Trophoblast cell (in vitro differentiated cells and primary cell): Measurements from ENCODE around the gene SLC12A4.

Source experiments
- DNase-seq, 2 donors: peaks; one replicate each; pipeline ENCODE4 v3.0.0-alpha.2; 2016
- H2AFZ ChIP-seq: 2 replicates; pipeline ENCODE4 v1.6.1; 2013; ENCODE audit warnings: low read length, moderate library complexity, mild to moderate bottlenecking; ENCODE audit not compliant: insufficient read depth, poor library complexity
- H2AK5ac ChIP-seq: 2 replicates; pipeline ENCODE4 v1.6.1; 2013; ENCODE audit warnings: mild to moderate bottlenecking, low read length
- H2BK120ac ChIP-seq: 2 replicates; pipeline ENCODE4 v1.6.1; 2013; ENCODE audit warnings: low read length, mild to moderate bottlenecking, moderate library complexity; ENCODE audit not compliant: insufficient read depth, poor library complexity
- H2BK12ac ChIP-seq: 2 replicates; pipeline ENCODE4 v1.6.1; 2013; ENCODE audit warnings: mild to moderate bottlenecking, low read length, moderate library complexity
- H2BK5ac ChIP-seq: 2 replicates; pipeline ENCODE4 v1.6.1; 2013; ENCODE audit warnings: low read length, low read depth, moderate library complexity, mild to moderate bottlenecking; ENCODE audit not compliant: poor library complexity
- H3K14ac ChIP-seq: 2 replicates; pipeline ENCODE4 v1.6.1; 2013; ENCODE audit warnings: mild to moderate bottlenecking, low read length
- H3K18ac ChIP-seq: 2 replicates; pipeline ENCODE4 v1.6.1; 2013; ENCODE audit warnings: mild to moderate bottlenecking, low read length
- H3K23ac ChIP-seq: 2 replicates; pipeline ENCODE4 v1.6.1; 2013; ENCODE audit warnings: low read length
- H3K27ac ChIP-seq: 2 replicates; pipeline ENCODE4 v1.5.1; 2013; ENCODE audit warnings: low read depth, mild to moderate bottlenecking, inconsistent platforms, low read length, moderate library complexity
- H3K27me3 ChIP-seq: 2 replicates; pipeline ENCODE4 v1.6.1; 2013; ENCODE audit warnings: inconsistent platforms, mild to moderate bottlenecking, low read length, moderate library complexity; ENCODE audit not compliant: insufficient read depth
- H3K36me3 ChIP-seq, 2 experiments: 1 replicate in 1 of 2; 2 replicates in 1 of 2; pipeline ENCODE4 v1.6.1; 2013; ENCODE audit warnings: low read length in 2 of 2, mild to moderate bottlenecking in 2 of 2, moderate library complexity in 1 of 2; ENCODE audit not compliant: insufficient read depth in 2 of 2, control insufficient read depth in 1 of 2
- H3K4ac ChIP-seq: 2 replicates; pipeline ENCODE4 v1.6.1; 2013; ENCODE audit warnings: low read depth, mild to moderate bottlenecking, low read length, moderate library complexity
- H3K4me1 ChIP-seq, 2 experiments: 1 replicate in 1 of 2; 2 replicates in 1 of 2; pipeline ENCODE4 v1.6.1; 2013; ENCODE audit warnings: low read length in 2 of 2, mild to moderate bottlenecking in 2 of 2, moderate library complexity in 1 of 2; ENCODE audit not compliant: insufficient read depth in 2 of 2, control insufficient read depth in 1 of 2
- H3K4me2 ChIP-seq: 2 replicates; pipeline ENCODE4 v1.6.1; 2013; ENCODE audit warnings: inconsistent platforms, mild to moderate bottlenecking, low read length, moderate library complexity
- H3K4me3 ChIP-seq: 2 replicates; pipeline ENCODE4 v1.5.1; 2013; ENCODE audit warnings: mild to moderate bottlenecking, low read depth, low read length, inconsistent platforms
- H3K79me1 ChIP-seq: one replicate; pipeline ENCODE4 v1.6.1; 2013; ENCODE audit warnings: low read length
- H3K79me2 ChIP-seq: 2 replicates; pipeline ENCODE4 v1.6.1; 2013; ENCODE audit warnings: low read length, mild to moderate bottlenecking; ENCODE audit not compliant: control insufficient read depth, insufficient read depth, poor library complexity
- H3K9ac ChIP-seq: 2 replicates; pipeline ENCODE4 v1.6.1; 2013; ENCODE audit warnings: mild to moderate bottlenecking, low read length
- H3K9me3 ChIP-seq: 2 replicates; pipeline ENCODE4 v1.6.1; 2013; ENCODE audit warnings: low read depth, mild to moderate bottlenecking, control low read depth, inconsistent platforms, low read length; ENCODE audit not compliant: insufficient read depth
- H4K12ac ChIP-seq: 2 replicates; pipeline ENCODE4 v1.6.1; 2013; ENCODE audit warnings: low read depth, mild to moderate bottlenecking, low read length, moderate library complexity
- H4K8ac ChIP-seq: 2 replicates; pipeline ENCODE4 v1.6.1; 2013; ENCODE audit warnings: low read depth, mild to moderate bottlenecking, low read length, moderate library complexity
- H4K91ac ChIP-seq: one replicate; pipeline ENCODE4 v1.6.1; 2013; ENCODE audit warnings: low read depth, mild to moderate bottlenecking, low read length, moderate library complexity
- WGBS: extraction: QIAGEN DNeasy Blood & Tissue Kit; methylation state at CpG from one replicate; pipeline ENCODE4 v1.1.7; 2013; ENCODE audit warnings: missing lambda C conversion rate; ENCODE audit not compliant: insufficient read length, insufficient coverage; ENCODE audit errors: extremely low coverage; 5-methylcytosine and 5-hydroxymethylcytosine counted together

Gene SLC12A4

GRCh38 chr16:67987460-67988160 is 19.2 kb upstream of the SLC12A4 start:
- DNase-seq: no peak
- no CpG with 5 or more reads among the region's 11 CpGs for WGBS
- no peak overlapping the region for H3K14ac ChIP-seq

DNA sequence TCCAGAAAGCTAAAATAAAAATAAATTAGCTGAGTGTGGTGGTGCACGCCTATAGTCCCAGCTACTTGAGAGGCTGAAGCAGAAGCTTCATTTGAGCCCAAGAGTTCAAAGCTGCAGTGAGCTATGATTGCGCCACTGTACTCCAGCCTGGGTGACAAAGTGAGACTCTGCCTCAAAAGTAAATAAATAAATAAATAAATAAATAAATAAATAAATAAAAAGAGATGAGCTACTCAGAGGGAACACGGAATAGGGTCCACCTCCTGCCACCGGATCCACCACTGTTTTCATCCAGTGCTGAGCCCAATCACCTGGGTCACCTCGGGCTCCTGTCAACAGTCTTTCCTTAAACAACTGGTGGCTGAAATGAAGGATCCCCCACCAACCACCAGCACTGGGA is 18.5 kb upstream of the SLC12A4 start:
- Histone ChIP-seq H3K9ac (no peak overlapping the region), H4K12ac (no peak overlapping the region), H3K14ac (no peak overlapping the region), H2BK5ac (no peak overlapping the region), H2AK5ac (no peak overlapping the region), H3K23ac (no peak overlapping the region), H3K27me3 (no peaks in the 10 kb centered on the region), H2AFZ (no peak overlapping the region), H3K4me3 (no peak overlapping the region), H3K36me3 (no peaks in the 10 kb centered on the region), H4K91ac (no peak overlapping the region), H3K79me2 (no peaks in the 10 kb centered on the region), H3K9me3 (no peaks in the 10 kb centered on the region), H2BK12ac (no peak overlapping the region), H3K4ac (no peak overlapping the region), H3K27ac (no peak overlapping the region), H3K4me1 (peaks cover 0 to 3% of the 10 kb centered on the region in 2 experiments), H3K4me2 (no peak overlapping the region), H3K79me1 (no peaks in the 10 kb centered on the region), H4K8ac (no peak overlapping the region), H2BK120ac (no peak overlapping the region), H3K18ac (no peak overlapping the region)
- DNase-seq: no peak
- no CpG with 5 or more reads among the region's 5 CpGs for WGBS

More at GRCh38 chr16:67987460-67988160, 19.2 kb upstream of the SLC12A4 start:
- H3K4ac ChIP-seq: no peak overlapping the region
- H2BK5ac ChIP-seq: no peak overlapping the region
- no peak overlapping the region for H4K8ac ChIP-seq
- no peak overlapping the region for H3K4me3 ChIP-seq
- H3K18ac ChIP-seq: no peak overlapping the region
- no peak overlapping the region for H2BK12ac ChIP-seq
- H3K27me3 ChIP-seq: no peaks in the 10 kb centered on the region
- H2AFZ ChIP-seq: no peak overlapping the region
- no peak overlapping the region for H3K9ac ChIP-seq
- H3K36me3 ChIP-seq: no peaks in the 10 kb centered on the region
- H2BK120ac ChIP-seq: no peak overlapping the region
- H3K27ac ChIP-seq: no peak overlapping the region
- no peak overlapping the region for H2AK5ac ChIP-seq
- H3K79me2 ChIP-seq: no peaks in the 10 kb centered on the region
- H3K4me2 ChIP-seq: no peak overlapping the region
- peaks cover 0 to 3% of the 10 kb centered on the region in 2 experiments for H3K4me1 ChIP-seq
- H4K91ac ChIP-seq: no peak overlapping the region
- H3K23ac ChIP-seq: no peak overlapping the region
- no peak overlapping the region for H4K12ac ChIP-seq
- H3K79me1 ChIP-seq: no peaks in the 10 kb centered on the region
- H3K9me3 ChIP-seq: no peaks in the 10 kb centered on the region

DNA sequence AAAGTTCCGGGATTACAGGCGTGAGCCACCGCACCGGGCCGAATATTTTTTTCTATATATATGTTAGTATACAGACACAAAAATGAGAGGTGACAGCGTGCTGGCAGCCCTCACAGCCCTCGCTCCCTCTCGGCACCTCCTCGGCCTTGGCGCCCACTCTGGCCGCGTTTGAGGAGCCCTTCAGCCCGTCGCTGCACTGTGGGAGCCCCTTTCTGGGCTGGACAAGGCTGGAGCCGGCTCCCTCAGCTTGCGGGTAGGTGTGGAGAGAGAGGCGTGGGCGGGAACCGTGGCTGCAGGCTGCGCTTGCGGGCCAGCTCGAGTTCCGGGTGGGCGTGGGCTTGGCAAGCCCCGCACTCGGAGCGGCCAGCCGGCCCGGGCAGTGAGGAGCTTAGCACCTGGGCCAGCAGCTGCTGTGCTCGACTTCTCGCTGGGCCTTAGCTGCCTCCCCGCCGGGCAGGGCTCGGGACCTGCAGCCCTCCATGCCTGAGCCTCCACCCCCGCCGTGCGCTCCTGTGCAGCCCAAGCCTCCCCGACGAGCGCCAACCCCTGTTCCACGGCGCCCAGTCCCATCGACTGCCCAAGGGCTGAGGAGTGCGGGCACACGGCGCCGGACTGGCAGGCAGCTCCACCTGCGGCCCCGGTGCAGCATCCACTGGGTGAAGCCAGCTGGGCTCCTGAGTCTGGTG is 13.7 kb upstream of the SLC12A4 start:
- no peak overlapping the region for H4K12ac ChIP-seq
- no peaks in the 10 kb centered on the region for H3K27me3 ChIP-seq
- H3K36me3 ChIP-seq: no peaks in the 10 kb centered on the region
- H3K9ac ChIP-seq: no peak overlapping the region
- no peak overlapping the region for H3K27ac ChIP-seq
- no peaks in the 10 kb centered on the region for H3K4me1 ChIP-seq
- H3K14ac ChIP-seq: no peak overlapping the region
- H3K4me2 ChIP-seq: no peak overlapping the region
- no peak overlapping the region for H3K4me3 ChIP-seq
- no peak overlapping the region for H3K23ac ChIP-seq
- no peak overlapping the region for H2BK120ac ChIP-seq
- H3K79me1 ChIP-seq: no peaks in the 10 kb centered on the region
- H2AK5ac ChIP-seq: no peak overlapping the region
- H2BK5ac ChIP-seq: no peak overlapping the region
- no peak overlapping the region for H4K91ac ChIP-seq
- no peaks in the 10 kb centered on the region for H3K9me3 ChIP-seq
- H3K18ac ChIP-seq: no peak overlapping the region
- no peak overlapping the region for H3K4ac ChIP-seq
- no CpG with 5 or more reads among the region's 49 CpGs for WGBS
- H2BK12ac ChIP-seq: no peak overlapping the region
- no peaks in the 10 kb centered on the region for H3K79me2 ChIP-seq
- H2AFZ ChIP-seq: no peak overlapping the region
- no peak for DNase-seq
- no peak overlapping the region for H4K8ac ChIP-seq

DNA sequence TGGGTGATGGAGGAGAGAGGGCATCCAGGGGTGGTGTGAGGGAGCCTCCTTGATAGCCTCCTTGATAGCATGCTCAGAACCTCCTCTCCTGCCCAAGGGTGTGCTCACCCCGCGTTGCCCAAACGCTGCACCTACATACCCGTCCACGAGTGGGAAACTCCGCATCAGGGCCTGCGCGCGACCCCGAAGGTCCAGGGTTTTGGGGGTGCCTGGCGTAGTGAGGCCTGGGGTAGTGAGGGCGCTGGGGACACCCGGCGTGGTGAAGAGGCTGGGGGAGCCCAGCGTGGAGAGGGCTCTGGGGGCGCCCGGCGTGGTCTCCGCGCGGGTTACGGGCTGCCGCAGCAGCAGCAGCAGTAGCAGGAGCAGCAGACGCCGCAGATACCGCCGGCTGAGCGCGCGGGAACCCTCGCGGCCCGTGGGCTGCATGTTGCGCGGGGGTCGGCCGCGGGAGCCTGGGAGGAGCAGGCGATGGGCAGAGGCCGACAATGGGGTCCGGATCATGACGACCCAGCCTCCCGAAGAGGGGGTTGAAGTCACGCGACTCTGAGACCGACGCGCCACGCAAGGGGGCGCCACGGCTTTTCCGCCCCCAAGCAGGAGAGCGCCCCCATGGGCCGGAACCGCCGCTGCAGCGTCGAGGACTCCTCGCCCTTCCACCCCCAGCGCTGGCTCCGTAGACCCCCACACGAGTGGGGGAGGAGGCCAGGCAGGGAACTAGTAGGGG is 11.7 kb upstream of the SLC12A4 start, which contains the start of gene DPEP3:
TSS of gene DPEP3 (minus strand) at position 545 of the 724 bp plus-strand sequence. CDS start at position 426, 119 bp downstream.
- no peak within 1 kb of the TSS for H4K12ac ChIP-seq
- H4K91ac ChIP-seq: no peak within 1 kb of the TSS
- H2AK5ac ChIP-seq: no peak within 1 kb of the TSS
- no peak within 1 kb of the TSS for H3K18ac ChIP-seq
- no peak within 1 kb of the TSS for H3K4me2 ChIP-seq
- no peaks in the 10 kb centered on the region for H3K4me1 ChIP-seq
- H2BK120ac ChIP-seq: no peak within 1 kb of the TSS
- peaks cover 3% of the 10 kb centered on the region for H3K9me3 ChIP-seq
- no peak for DNase-seq
- no peak within 1 kb of the TSS for H3K4ac ChIP-seq
- no peak within 1 kb of the TSS for H2BK12ac ChIP-seq
- no peaks in the 10 kb centered on the region for H3K79me2 ChIP-seq
- no peaks in the 10 kb centered on the region for H3K27me3 ChIP-seq
- H3K9ac ChIP-seq: no peak within 1 kb of the TSS
- no peak within 1 kb of the TSS for H4K8ac ChIP-seq
- H2AFZ ChIP-seq: no peak within 1 kb of the TSS
- H3K14ac ChIP-seq: no peak within 1 kb of the TSS
- no peaks in the 10 kb centered on the region for H3K36me3 ChIP-seq
- H3K4me3 ChIP-seq: no peak within 1 kb of the TSS
- no CpG with 5 or more reads among the region's 62 CpGs for WGBS
- no peak within 1 kb of the TSS for H2BK5ac ChIP-seq
- no peak within 1 kb of the TSS for H3K23ac ChIP-seq
- no peak within 1 kb of the TSS for H3K27ac ChIP-seq
- no peaks in the 10 kb centered on the region for H3K79me1 ChIP-seq
